KBM-7 (cell line): ENCODE measurements around the gene ZBTB47.

Experiments used
- DNase-seq: peaks from one replicate; pipeline ENCODE4 v3.0.0-alpha.2; 2015
- in situ Hi-C: fragments of 300-500 bp; cut with MboI; formaldehyde crosslinking; loops from 2 replicates; pipeline ENCODE4 v1.14.3; 2020; ENCODE audit warnings: low sequenced_read_pairs, low pct_unique_long_range_greater_than_20kb, mixed read lengths

Gene ZBTB47

GRCh38 chr3:42691816-42692666, 38.5 kb downstream of the ZBTB47 start:
- in situ Hi-C loops = no loop called here
- no peak for DNase-seq

DNA sequence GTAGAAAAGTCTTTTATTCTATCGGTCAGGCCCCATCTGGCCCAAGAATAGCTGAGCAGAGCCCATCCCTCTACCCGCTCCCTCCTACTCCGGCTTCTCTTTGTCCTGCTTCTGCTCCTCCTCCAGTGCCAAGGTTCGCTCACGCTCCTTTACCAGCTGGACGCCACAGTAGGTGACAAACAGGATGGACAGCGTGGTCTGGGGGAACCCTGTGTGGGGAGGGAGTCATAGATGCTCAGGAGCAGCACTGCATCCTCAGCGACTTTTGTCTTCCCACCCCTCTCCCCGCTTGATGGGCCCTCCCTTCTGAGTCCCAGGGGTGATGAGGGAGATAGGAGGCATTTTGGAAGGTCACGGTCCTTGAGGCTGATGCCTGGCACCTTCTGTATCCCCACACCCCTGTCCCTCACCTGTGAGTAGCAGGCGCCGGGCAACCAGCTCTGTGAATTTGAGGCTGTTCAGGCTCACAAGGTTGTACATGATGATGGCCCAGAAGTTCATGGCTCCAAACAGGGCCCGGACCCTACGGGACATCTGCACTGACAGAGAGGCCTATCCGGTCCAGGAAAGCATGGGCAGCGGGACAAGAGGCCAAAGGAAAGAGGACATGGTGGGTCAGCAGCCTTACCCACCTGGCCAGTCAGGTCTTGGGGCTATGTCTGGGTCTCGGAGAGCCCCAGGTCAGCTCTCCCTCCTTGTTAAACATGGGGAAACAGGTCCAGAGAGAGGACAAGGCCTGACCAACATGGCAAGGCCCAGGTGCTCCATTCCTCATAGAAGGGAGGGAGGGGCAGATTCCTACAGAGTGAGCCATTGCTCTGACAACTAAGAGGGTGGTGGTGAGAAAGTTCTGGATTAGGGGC, 39.4 kb downstream of the ZBTB47 start:
- in situ Hi-C loops = no loop called here
- no peak for DNase-seq

DNA sequence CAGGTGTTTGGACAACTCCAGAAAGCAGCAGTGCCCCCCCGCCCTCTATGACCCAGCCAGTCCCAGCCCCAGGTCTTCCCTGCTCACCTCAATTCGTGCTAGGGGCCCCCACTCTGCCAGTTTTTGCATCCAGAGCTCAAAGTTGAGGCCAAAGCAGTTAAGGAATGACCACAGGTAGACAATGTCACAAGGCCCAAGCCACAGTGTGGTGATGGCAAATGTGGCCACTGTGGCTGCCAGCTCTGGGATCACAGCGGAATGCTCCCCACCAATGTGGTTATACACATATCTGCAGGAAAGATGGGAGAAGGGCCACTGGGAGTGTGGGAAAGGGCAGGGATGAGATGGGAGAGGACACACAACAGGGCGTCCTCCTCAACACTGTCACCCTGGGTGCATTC, 40.0 kb downstream of the ZBTB47 start:
- DNase-seq = no peak
- in situ Hi-C loops = no loop called here

DNA sequence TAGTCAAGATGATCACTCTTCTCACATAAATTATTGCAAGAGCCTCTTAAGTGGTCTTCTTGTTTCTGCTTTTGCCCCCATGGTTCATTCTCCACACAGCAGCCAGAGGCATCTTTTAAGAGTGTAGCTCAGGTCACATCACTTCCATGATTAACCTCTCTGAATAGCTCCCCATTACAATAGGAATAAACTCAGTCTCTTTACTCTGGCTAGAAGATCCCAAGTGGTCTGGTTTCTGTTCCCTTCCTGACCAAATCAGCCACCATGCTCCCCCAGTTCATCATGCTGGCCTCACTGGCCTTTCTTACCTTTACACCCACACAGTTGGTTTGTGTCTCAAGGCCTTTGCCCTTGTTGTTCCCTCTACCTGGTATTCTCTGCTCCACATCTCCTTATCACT, 40.9 kb downstream of the ZBTB47 start:
- in situ Hi-C loops = no loop called here
- DNase-seq = no peak

DNA sequence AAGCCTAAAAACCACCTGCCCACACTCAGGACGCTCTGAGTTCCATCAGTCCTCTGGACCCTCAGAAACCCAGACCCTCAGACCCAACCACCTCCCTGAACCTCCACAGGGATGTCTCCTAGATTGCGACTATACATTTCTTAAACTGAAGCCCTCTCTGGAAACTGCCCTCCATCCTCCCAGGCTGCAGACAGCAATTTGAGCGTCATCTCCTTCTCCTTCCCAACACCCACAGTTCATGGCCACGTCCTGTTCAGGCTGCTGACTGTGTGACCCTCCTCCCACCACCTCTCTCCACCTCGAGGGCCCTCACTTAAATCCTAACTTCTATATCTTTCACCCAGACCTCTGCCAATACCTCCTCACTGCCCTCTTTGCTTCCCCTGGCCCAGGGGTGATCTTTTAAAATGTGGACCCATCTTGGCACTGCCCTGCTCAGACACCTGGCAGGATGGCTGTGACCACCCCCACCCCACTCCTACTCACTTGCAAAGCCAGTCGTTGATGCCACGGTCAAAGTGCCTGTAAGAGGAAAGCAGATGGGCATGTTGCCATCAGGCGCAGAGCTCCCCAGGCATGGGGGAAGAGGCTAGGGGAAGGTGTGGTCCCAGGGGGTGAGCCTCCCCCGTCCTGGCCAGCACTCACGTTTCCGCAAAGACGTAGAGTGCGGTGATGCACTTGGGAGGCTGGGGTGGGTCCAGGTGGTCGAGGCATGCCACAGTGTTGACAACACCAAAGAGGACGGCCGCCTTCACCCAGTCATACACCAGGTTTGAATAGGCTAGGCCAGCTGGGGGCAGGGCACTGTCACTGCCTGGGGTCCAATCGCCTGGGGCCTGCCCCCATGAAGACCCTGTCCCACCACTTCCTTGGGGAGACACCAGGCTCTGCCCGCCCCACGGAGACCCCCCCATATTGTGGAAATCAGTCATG, 43.1 kb downstream of the ZBTB47 start:
- in situ Hi-C loops = no loop called here
- DNase-seq = no peak

DNA sequence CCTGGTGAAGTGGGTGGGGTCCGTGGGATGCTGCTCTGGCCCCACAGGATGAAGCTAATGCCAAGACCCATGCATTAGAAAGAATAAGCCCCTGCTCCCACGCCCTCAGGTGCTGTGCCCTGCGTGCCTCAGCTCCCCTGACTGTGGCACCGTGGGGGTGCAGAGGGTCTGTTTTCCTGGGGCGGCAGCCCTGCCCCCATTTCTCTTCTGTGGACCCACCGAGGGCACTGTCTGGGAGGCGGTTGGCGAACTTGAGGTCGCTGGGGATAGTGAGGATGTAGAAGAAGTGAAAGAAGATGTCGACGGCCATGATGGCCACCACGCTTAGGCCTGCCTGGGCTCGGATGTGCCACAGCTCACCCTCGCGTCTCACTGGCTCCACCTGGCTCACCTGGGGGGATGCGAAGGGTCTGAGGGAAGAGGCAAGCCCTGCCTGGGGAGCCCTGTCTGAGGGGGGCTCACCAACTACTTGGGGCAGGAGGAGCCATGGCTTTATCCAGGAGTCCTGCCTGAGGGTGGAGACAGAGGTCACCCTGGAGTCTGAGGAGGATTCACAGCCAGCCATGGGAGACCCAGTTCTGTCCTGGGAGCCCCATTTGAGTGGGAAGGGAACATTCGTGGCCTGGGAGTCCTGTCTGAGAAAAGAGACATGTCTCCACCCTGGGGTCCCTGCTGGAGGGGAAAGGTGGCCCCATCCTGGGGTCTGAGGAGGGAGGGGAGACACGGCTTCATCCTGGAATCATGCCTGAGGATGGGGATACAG, 44.0 kb downstream of the ZBTB47 start:
- in situ Hi-C loops = no loop called here

DNA sequence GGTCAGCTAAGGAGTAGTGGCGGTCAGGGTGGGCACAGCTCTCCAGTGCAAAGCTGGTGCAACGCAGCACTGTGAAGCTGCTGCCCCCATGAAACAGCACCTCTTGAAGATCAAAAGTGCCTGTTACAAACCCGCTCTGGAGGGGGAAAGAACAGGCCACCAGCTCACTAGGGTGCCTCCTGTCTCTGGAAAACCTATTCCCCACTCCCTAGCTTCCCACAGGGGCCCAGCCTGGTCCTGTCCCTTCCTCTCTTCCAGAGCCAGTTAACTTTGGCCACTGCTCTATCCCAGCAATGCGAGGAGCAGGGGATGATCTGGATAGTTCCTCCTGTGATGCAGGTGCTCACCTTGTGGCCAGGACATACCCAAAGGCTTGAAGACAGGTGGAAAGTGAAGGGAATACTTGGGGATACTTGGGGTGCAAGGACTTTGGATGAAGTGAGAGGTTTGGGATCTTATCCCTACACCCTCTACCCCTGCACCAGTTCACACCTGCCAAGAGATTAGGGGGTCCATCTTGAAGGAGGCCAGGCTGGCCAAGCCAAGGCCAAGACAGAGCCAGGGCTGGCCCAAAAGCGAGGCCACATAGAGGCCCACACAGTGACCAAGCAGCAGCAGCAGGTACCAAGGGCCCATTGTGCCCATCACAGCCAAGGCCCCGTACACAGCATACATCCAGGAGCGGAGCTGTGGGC, 44.9 kb downstream of the ZBTB47 start:
- no peak for DNase-seq
- in situ Hi-C loops = no loop called here

More for the DNA sequence above, 44.0 kb downstream of the ZBTB47 start:
- no peak for DNase-seq

DNA sequence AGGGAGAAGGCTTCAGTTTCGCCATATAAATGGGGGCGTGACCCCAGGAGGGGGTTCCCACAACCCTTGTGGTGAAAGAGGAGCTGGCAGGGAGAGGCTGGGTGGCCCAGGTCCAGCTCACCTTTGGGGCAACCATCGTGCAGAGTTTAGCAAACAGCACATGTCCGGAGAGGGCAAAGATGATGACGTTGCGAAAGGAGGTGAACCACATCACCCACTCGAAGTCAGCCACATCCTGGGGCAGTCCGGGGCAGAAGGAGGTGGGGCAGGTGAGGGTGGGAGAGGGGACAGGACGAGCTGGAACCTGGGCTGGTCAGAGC, 45.4 kb downstream of the ZBTB47 start:
- in situ Hi-C loops = no loop called here
- no peak for DNase-seq

GRCh38 chr3:42699511-42699971, 46.0 kb downstream of the ZBTB47 start:
- no peak for DNase-seq
- in situ Hi-C loops = no loop called here

DNA sequence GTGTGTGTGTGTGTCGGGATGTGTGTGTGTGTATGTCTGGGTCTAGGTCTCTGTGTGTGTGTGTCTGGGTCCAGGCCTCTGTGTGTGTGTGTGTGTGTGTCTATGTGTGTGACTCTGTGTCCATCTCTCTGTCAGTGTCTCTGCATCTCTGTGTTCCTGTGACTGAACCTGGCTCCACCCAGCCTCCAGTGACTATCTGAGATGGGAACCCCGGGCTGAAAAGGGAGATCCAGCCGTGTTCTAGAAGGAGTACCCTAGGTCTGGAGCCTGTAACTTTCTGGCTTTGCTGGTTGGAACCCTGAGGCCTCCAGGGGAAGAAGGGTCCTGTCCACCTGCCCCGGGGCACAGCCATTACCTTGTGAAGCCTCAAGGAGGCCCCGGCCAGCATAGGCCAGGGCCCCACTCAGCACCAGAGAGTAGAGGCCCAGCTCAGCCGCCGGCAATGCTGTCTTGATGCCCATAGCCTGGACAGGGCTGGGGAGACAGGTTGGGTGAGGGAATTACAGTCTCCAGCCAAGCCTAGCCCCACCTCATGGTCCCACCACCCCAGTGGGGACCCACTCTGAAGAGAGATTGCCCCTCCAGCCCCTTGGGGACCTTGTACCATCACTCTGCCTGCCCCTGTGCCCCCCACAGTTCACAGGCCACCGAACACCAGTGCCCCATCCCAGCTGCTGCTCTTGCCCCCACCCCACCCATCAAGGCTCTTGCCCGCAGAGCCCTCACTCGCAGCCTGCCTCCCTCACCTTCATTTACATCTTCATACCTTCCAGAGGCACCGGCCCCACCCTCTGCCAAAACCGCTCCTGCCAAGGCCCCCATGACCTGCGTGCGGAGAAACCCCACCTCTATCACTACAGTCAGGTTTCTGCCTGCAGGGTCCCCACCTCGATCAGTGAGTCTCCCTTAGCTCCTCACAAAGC, 47.1 kb downstream of the ZBTB47 start:
- DNase-seq = no peak
- in situ Hi-C loops = no loop called here

GRCh38 chr3:42701371-42702065, 48.0 kb downstream of the ZBTB47 start:
- in situ Hi-C loops = no loop called here
- peak; percentile 61 for DNase-seq

GRCh38 chr3:42702066-42702951, 48.8 kb downstream of the ZBTB47 start, which contains the start of gene HHATL:
Gene HHATL, minus strand, starts transcription at chr3:42702798. Its CDS starts 1,972 bp downstream, at chr3:42700826.
- in situ Hi-C loops = no loop called here
- DNase-seq = no peak

GRCh38 chr3:42702982-42703694, 49.6 kb downstream of the ZBTB47 start:
- DNase-seq = no peak
- in situ Hi-C loops = no loop called here

DNA sequence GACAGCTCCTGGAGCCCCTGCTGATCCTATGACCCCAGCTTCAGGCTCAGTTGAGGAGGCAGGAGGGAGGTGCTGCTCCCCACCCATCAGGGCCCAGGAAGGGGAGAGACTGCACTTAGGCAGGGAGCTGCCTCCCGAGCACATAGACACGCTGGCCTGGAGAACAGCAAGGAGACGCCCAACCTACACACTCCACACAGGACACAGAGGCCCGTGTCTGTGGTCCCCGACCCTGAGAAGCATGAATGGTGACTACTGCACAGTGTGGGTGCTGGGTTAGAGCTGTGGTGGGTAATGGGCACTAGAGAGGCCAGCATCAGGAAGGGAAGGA, 50.2 kb downstream of the ZBTB47 start:
- no peak for DNase-seq
- in situ Hi-C loops = no loop called here
